Subcutaneous adipose tissue (tissue), 4 donors: Measurements from ENCODE around the gene FAM186B. TPM values are rescaled to one million over a fixed set of nuclear protein-coding genes. Genes with fewer than 3 reads are reported as not detected.

Experiments used
- CTCF ChIP-seq: fragments of 450-650 bp; IDR thresholded peaks from one replicate; pipeline ENCODE4 v1.5.1; 2016; ENCODE audit warnings: low read depth, mild to moderate bottlenecking, control low read depth, antibody characterized with exemption, moderate library complexity
- total RNA-seq, 4 donors: library from RNA; depleted of rRNA; stranded (reverse); fragments of >200 nt; gene quantifications; one replicate each; pipeline ENCODE4 v1.1.0, GENCODE V29; 2016

Gene FAM186B
- total RNA-seq, 4 donors from 2014 or later, result 0.17 to 0.66 (median 0.53) TPM

GRCh38 chr12:49643135-49643534 is 37.7 kb upstream of the FAM186B start:
- no peak for TF ChIP-seq CTCF

- TF ChIP-seq CTCF, result no peak
Measured at GRCh38 chr12:49642370-49642802, 36.9 kb upstream of the FAM186B start.

GRCh38 chr12:49641748-49642369 is 36.4 kb upstream of the FAM186B start:
- no peak for TF ChIP-seq CTCF

GRCh38 chr12:49636979-49637755 is 31.7 kb upstream of the FAM186B start:
- no peak for TF ChIP-seq CTCF

GRCh38 chr12:49636574-49636973 is 31.1 kb upstream of the FAM186B start:
- no peak for TF ChIP-seq CTCF

- TF ChIP-seq CTCF, result no peak
Measured at GRCh38 chr12:49635656-49636055, 30.2 kb upstream of the FAM186B start.

GRCh38 chr12:49635036-49635435 is 29.6 kb upstream of the FAM186B start:
- no peak for TF ChIP-seq CTCF
